GM23338 (cell line): ENCODE data around the gene SNTB2. TPM values are rescaled to one million over a fixed set of nuclear protein-coding genes. Genes with fewer than 3 reads are reported as not detected.

ENCODE experiments used
- ATAC-seq: fragments of 200-7000 bp; cut with Tn5 transposase; 3 replicates; pipeline ENCODE4 v1.9.1; 2020
- DNase-seq: peaks from one replicate; pipeline ENCODE4 v3.0.0-alpha.2; 2015; ENCODE audit warnings: low spot score
- H2AFZ ChIP-seq: fragments of 200-600 bp; sonication (generic); 2 replicates; pipeline ENCODE4 v1.8.0; 2016; ENCODE audit warnings: antibody characterized with exemption, mild to moderate bottlenecking, moderate library complexity
- H3F3A ChIP-seq: fragments of 200-600 bp; sonication (generic); replicated peaks from 2 replicates; pipeline ENCODE4 v1.8.0; 2017; ENCODE audit warnings: antibody characterized with exemption, mixed run types, low read depth
- H3K27ac ChIP-seq: fragments of 200-600 bp; sonication (generic); 2 replicates; pipeline ENCODE4 v1.6.1; 2016; ENCODE audit warnings: low read depth
- H3K27me3 ChIP-seq: fragments of 200-600 bp; sonication (generic); 2 replicates; pipeline ENCODE4 v1.8.0; 2016; ENCODE audit warnings: mild to moderate bottlenecking, mixed run types, moderate library complexity; ENCODE audit not compliant: insufficient read depth
- H3K36me3 ChIP-seq: fragments of 200-600 bp; sonication (generic); 2 replicates; pipeline ENCODE4 v1.8.0; 2016; ENCODE audit warnings: mild to moderate bottlenecking; ENCODE audit not compliant: insufficient read depth
- H3K4me1 ChIP-seq: fragments of 200-600 bp; sonication (generic); 2 replicates; pipeline ENCODE4 v1.8.0; 2016; ENCODE audit warnings: mild to moderate bottlenecking, moderate library complexity; ENCODE audit not compliant: insufficient read depth
- H3K4me2 ChIP-seq: fragments of 200-600 bp; sonication (generic); 2 replicates; pipeline ENCODE4 v1.7.1; 2017; ENCODE audit warnings: mixed run types
- H3K4me3 ChIP-seq: fragments of 200-600 bp; sonication (generic); 2 replicates; pipeline ENCODE4 v1.6.1; 2016; ENCODE audit warnings: mixed run types
- H3K79me2 ChIP-seq: fragments of 200-600 bp; sonication (generic); replicated peaks from 2 replicates; pipeline ENCODE4 v1.8.0; 2017; ENCODE audit warnings: mild to moderate bottlenecking; ENCODE audit not compliant: insufficient read depth
- H3K9me2 ChIP-seq: fragments of 200-600 bp; sonication (generic); 2 replicates; pipeline ENCODE4 v1.8.0; 2017; ENCODE audit not compliant: insufficient read depth
- H4K20me1 ChIP-seq: fragments of 200-600 bp; sonication (generic); replicated peaks from 2 replicates; pipeline ENCODE4 v1.8.0; 2017; ENCODE audit warnings: mild to moderate bottlenecking; ENCODE audit not compliant: insufficient read depth
- H3K27ac Mint-ChIP-seq: 2 replicates; pipeline ENCODE4 v1.8.0; 2020; ENCODE audit warnings: inconsistent platforms, mild to moderate bottlenecking, moderate library complexity, mixed read lengths
- H3K27me3 Mint-ChIP-seq: 3 replicates; pipeline ENCODE4 v1.8.0; 2022; ENCODE audit warnings: low read depth, mild to moderate bottlenecking, moderate library complexity, mixed read lengths, inconsistent platforms; ENCODE audit not compliant: insufficient read depth, poor library complexity
- H3K36me3 Mint-ChIP-seq: 3 replicates; pipeline ENCODE4 v1.8.0; 2021; ENCODE audit warnings: low read depth, mild to moderate bottlenecking, inconsistent platforms, moderate library complexity, mixed read lengths
- H3K4me1 Mint-ChIP-seq: 3 replicates; pipeline ENCODE4 v1.8.0; 2020; ENCODE audit warnings: mild to moderate bottlenecking, inconsistent platforms, mixed read lengths
- H3K4me3 Mint-ChIP-seq: 3 replicates; pipeline ENCODE4 v1.8.0; 2021; ENCODE audit warnings: moderate library complexity, mild to moderate bottlenecking, inconsistent platforms, mixed read lengths
- H3K9me3 Mint-ChIP-seq: 3 replicates; pipeline ENCODE4 v1.8.0; 2020; ENCODE audit warnings: moderate library complexity, mild to moderate bottlenecking, inconsistent platforms, mixed read lengths
- CREB1 ChIP-seq: fragments of 250-450 bp; sonication (Bioruptor Pico); IDR thresholded peaks from 2 replicates; pipeline ENCODE4 v1.5.0; 2020; ENCODE audit warnings: low read depth, mild to moderate bottlenecking, moderate library complexity
- CTCF ChIP-seq, 2 experiments: fragments of 200-600 bp in 1 of 2; sonication (generic) in 1 of 2; conservative IDR thresholded peaks; 2 replicates each; pipeline versions ENCODE4 v1.5.1 to v1.6.1; 2016 to 2017; ENCODE audit warnings: antibody characterized with exemption in 2 of 2, low read depth in 2 of 2, mild to moderate bottlenecking in 2 of 2, moderate library complexity in 1 of 2
- ETS1 ChIP-seq: IDR thresholded peaks from 2 replicates; pipeline ENCODE4 v1.6.1; 2016; ENCODE audit warnings: antibody characterized with exemption
- EZH2 ChIP-seq: fragments of 200-600 bp; sonication (generic); IDR thresholded peaks from one replicate; pipeline ENCODE4 v1.8.0; 2017; ENCODE audit warnings: antibody characterized with exemption, mild to moderate bottlenecking, low read depth; ENCODE audit not compliant: unreplicated experiment
- EZH2phosphoT487 ChIP-seq: fragments of 200-600 bp; sonication (generic); IDR thresholded peaks from one replicate; pipeline ENCODE4 v1.8.1; 2018; ENCODE audit warnings: antibody characterized with exemption; ENCODE audit not compliant: unreplicated experiment
- JUNB ChIP-seq: IDR thresholded peaks from one replicate; pipeline ENCODE4 v1.6.1; 2016; ENCODE audit warnings: antibody characterized with exemption; ENCODE audit not compliant: unreplicated experiment
- NANOG ChIP-seq: IDR thresholded peaks from 2 replicates; pipeline ENCODE4 v1.6.1; 2016; ENCODE audit warnings: antibody characterized with exemption, borderline replicate concordance
- POLR2AphosphoS5 ChIP-seq: IDR thresholded peaks from 2 replicates; pipeline ENCODE4 v1.6.1; 2016; ENCODE audit warnings: antibody characterized with exemption, low read depth
- REST ChIP-seq: IDR thresholded peaks from one replicate; pipeline ENCODE4 v1.6.1; 2018; ENCODE audit warnings: antibody characterized with exemption; ENCODE audit not compliant: unreplicated experiment
- STAT1 ChIP-seq: IDR thresholded peaks from one replicate; pipeline ENCODE4 v1.6.1; 2016; ENCODE audit warnings: antibody characterized with exemption; ENCODE audit not compliant: unreplicated experiment
- ZNF114 ChIP-seq: fragments of 250-450 bp; sonication (Bioruptor Pico); IDR thresholded peaks from 2 replicates; pipeline ENCODE4 v1.5.0; 2020; ENCODE audit warnings: mild to moderate bottlenecking, moderate library complexity
- ZNF331 ChIP-seq: fragments of 250-450 bp; sonication (Bioruptor Pico); IDR thresholded peaks from 2 replicates; pipeline ENCODE4 v1.5.0; 2020; ENCODE audit warnings: low read depth, mild to moderate bottlenecking, moderate library complexity
- ZNF462 ChIP-seq: fragments of 250-450 bp; sonication (Bioruptor Pico); IDR thresholded peaks from 2 replicates; pipeline ENCODE4 v1.5.0; 2020; ENCODE audit warnings: mild to moderate bottlenecking, moderate library complexity
- polyA plus RNA-seq: library from polyadenylated mRNA; unstranded; fragments of >200 nt; fragmentation: Nextera tagmentation; extraction: Ambion mirVana; gene quantifications from 2 replicates; pipeline ENCODE4 v1.2.1, GENCODE V29; 2016
- total RNA-seq: library from RNA; depleted of rRNA; stranded (reverse); fragments of >200 nt; shearing (Covaris generic); gene quantifications from 2 replicates; pipeline ENCODE4 v1.2.3, GENCODE V29; 2014

Gene SNTB2
- total and polyA plus RNA-seq, 2 experiments from 2014 or later, result 4.8 to 42.7 TPM

GRCh38 chr16:69188236-69188549 is 1.2 kb downstream of the SNTB2 start:
- ATAC-seq, result no peak

More at GRCh38 chr16:69188236-69188549, 1.2 kb downstream of the SNTB2 start:
- no peak overlapping the region; the same call in 1 of the 2 replicates for H3K27ac ChIP-seq
- H3K36me3 ChIP-seq, result no peaks in the 10 kb centered on the region
- H3K79me2 ChIP-seq, result peaks cover 49% of the 10 kb centered on the region
- no peak for TF ChIP-seq STAT1
- no peak for TF ChIP-seq EZH2phosphoT487
- TF ChIP-seq EZH2, result no peak
- no peak for TF ChIP-seq ZNF462 (CRISPR knock-in tag)
- no peak for TF ChIP-seq JUNB
- TF ChIP-seq ZNF331 (CRISPR knock-in tag), result no peak
- TF ChIP-seq CREB1 (CRISPR knock-in tag), result no peak
- no peak for TF ChIP-seq ETS1
- no peak for TF ChIP-seq NANOG
- TF ChIP-seq CTCF (conservative IDR thresholded peaks at IDR 0.05; ENCODE audit: low read depth in 2 of 2), result no peak
- no peak for TF ChIP-seq POLR2AphosphoS5
- TF ChIP-seq REST, result no peak
- TF ChIP-seq ZNF114 (CRISPR knock-in tag), result no peak
- peak overlapping the region; percentile 93 for H3K4me3 ChIP-seq
- Mint-ChIP-seq H3K4me1 (peaks cover 26% of the 10 kb centered on the region), H3K9me3 (no peaks in the 10 kb centered on the region), H3K4me3 (peak overlapping the region; percentile 85), H3K27me3 (peaks cover 3% of the 10 kb centered on the region), H3K36me3 (peaks cover 5% of the 10 kb centered on the region), H3K27ac (peak overlapping the region; percentile 86; the same call in 1 of the 2 replicates)
- no peak for DNase-seq
- no peaks in the 10 kb centered on the region for H3K9me2 ChIP-seq
- no peaks in the 10 kb centered on the region; the same call in none of the 2 replicates for H4K20me1 ChIP-seq
- H3K27me3 ChIP-seq, result no peaks in the 10 kb centered on the region
- peak overlapping the region; percentile 80 for H3K4me2 ChIP-seq
- H3F3A ChIP-seq, result no peaks in the 10 kb centered on the region
- H3K4me1 ChIP-seq, result peaks cover 24% of the 10 kb centered on the region
- H2AFZ ChIP-seq, result peak overlapping the region; percentile 29; the same call in 1 of the 2 replicates
